Body of pancreas (tissue), 4 donors: ENCODE results near the gene VPS26C. TPM values are rescaled to one million over a fixed set of nuclear protein-coding genes. Genes with fewer than 3 reads are reported as not detected.

ENCODE experiments used
- ATAC-seq: fragments of 150-250 bp; one replicate; pipeline ENCODE4 v1.9.1; 2016
- DNase-seq, 4 donors: peaks; one replicate each; pipeline ENCODE4 v3.0.0-alpha.2; 2019
- H3K27ac ChIP-seq, 4 donors: fragments of 200-600 bp; sonication (generic); 1 replicate in 3 of 4; 2 replicates in 1 of 4; pipeline versions ENCODE4 v1.5.1 to v1.6.1; 2016 to 2019; ENCODE audit warnings: mild to moderate bottlenecking in 1 of 4, mixed read lengths in 1 of 4, moderate library complexity in 1 of 4
- H3K27me3 ChIP-seq, 2 donors: fragments of 200-600 bp; sonication (generic); one replicate each; pipeline ENCODE4 v1.6.0; 2016; ENCODE audit warnings: mild to moderate bottlenecking in 1 of 2
- H3K36me3 ChIP-seq, 2 donors: fragments of 200-600 bp; sonication (generic); replicated peaks in 1 of 2; 2 replicates each; pipeline ENCODE4 v1.5.1; 2016; ENCODE audit warnings: low read depth in 2 of 2; ENCODE audit not compliant: insufficient read depth in 1 of 2
- H3K4me1 ChIP-seq: fragments of 200-600 bp; sonication (generic); one replicate; pipeline ENCODE4 v1.6.0; 2016
- H3K4me3 ChIP-seq, 2 donors: fragments of 200-600 bp; sonication (generic); 1 replicate in 1 of 2; 2 replicates in 1 of 2; pipeline ENCODE4 v1.5.1; 2016 to 2019
- H3K9me3 ChIP-seq, 3 donors: fragments of 200-600 bp; sonication (generic); 1 replicate in 2 of 3; 2 replicates in 1 of 3; pipeline ENCODE4 v1.5.1; 2016
- POLR2A ChIP-seq, 3 donors: fragments of 450-650 bp; IDR thresholded peaks; one replicate each; pipeline ENCODE4 v1.6.1; 2016; ENCODE audit warnings: antibody characterized with exemption in 3 of 3, mild to moderate bottlenecking in 2 of 3
- WGBS, 2 donors: methylation state at CpG; one replicate each; pipeline ENCODE4 v1.1.5; 2017; 5-methylcytosine and 5-hydroxymethylcytosine counted together
- intact Hi-C: fragments of 100-400 bp; cut with DNase I; formaldehyde crosslinking; loops from one replicate; pipeline ENCODE4 v1.15.1; 2023
- total RNA-seq, 2 donors: library from RNA; depleted of rRNA; stranded (reverse); fragments of >200 nt; gene quantifications; one replicate each; pipeline ENCODE4 v1.1.0, GENCODE V29; 2016
- TF ChIP-seq, protein P1 (sequence below), 7 experiments: fragments of 450-650 bp in 4 of 7; fragments of 200-600 bp in 3 of 7; sonication (generic) in 3 of 7; IDR thresholded peaks; one replicate each; pipeline ENCODE4 v1.5.1; 2016 to 2019; ENCODE audit warnings: antibody characterized with exemption in 7 of 7

Gene VPS26C
- total RNA-seq, 2 donors from 2014 or later = 29.3 to 34.3 TPM

DNA sequence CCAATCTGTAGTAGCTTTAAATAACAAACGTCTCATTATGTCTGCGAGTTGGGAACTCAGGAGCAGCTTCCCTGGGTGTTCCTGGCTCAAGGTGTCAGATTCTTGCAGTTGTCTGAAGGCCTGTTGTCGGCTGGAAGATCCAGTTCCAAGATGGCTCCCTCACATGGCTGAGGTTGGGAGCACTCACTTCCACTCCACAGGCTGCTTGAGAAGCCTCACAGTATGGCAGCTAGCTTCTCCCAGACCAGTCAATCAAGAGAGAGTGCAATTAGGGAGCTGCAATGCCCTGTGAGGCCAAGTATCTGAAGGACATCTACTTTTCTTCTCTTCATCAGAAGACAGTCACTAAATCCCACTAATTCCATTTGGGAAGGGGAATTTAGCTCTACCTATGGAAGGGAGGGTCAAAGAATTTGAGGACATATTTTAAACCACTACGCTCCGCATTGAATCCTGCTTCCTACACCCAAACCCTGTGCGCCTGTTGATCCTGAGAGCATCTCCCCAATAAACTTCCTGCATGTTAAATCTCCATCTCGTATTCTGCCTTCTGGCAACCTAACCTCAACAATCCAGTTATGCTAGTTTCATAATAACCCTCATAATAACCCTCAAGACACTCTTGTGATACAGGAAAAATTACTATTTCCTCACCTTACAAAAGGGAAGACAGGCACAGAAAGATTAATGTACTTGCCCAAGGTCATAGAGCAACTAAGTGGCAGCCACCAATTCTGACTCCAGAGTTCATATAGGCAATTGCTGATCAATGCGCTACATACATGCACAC, 3.6 kb upstream of the VPS26C start:
- intact Hi-C loops = no loop called here

DNA sequence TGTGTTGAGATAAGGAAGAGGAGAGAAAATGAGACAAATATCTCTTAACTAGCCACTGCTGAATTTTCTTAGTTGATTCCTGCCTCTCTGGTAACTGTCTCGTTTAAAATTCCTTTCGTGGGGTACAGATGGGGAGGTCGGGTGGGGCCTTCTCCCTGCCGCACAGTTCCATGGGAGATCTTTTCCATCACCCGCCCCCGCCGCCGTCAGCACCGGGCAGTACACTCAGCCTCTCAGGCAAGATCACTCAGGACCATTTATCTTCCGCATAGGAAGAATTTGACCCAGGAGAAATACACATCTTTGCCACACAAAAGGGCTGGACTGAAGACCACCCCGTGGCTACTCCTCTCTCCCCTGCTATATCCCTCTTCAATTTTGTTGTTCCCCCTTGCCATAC, 2.3 kb upstream of the VPS26C start:
- H3K4me3 ChIP-seq = no peak overlapping the region
- TF ChIP-seq, protein P1, sequence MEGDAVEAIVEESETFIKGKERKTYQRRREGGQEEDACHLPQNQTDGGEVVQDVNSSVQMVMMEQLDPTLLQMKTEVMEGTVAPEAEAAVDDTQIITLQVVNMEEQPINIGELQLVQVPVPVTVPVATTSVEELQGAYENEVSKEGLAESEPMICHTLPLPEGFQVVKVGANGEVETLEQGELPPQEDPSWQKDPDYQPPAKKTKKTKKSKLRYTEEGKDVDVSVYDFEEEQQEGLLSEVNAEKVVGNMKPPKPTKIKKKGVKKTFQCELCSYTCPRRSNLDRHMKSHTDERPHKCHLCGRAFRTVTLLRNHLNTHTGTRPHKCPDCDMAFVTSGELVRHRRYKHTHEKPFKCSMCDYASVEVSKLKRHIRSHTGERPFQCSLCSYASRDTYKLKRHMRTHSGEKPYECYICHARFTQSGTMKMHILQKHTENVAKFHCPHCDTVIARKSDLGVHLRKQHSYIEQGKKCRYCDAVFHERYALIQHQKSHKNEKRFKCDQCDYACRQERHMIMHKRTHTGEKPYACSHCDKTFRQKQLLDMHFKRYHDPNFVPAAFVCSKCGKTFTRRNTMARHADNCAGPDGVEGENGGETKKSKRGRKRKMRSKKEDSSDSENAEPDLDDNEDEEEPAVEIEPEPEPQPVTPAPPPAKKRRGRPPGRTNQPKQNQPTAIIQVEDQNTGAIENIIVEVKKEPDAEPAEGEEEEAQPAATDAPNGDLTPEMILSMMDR (IDR thresholded peaks at IDR 0.05) = no peak
- H3K27me3 ChIP-seq = no peaks in the 10 kb centered on the region
- H3K36me3 ChIP-seq = no peaks in the 10 kb centered on the region
- 88 to 96% methylated on average over 11 of the region's 11 CpGs for WGBS, 2 donors
- H3K4me1 ChIP-seq = peaks cover 13% of the 10 kb centered on the region
- DNase-seq (no peak), ATAC-seq (no peak)
- intact Hi-C loops = no loop called here
- no peaks in the 10 kb centered on the region for H3K9me3 ChIP-seq
- H3K27ac ChIP-seq = no peak overlapping the region

More for the DNA sequence above, 3.6 kb upstream of the VPS26C start:
- no peak overlapping the region for H3K27ac ChIP-seq
- H3K4me3 ChIP-seq = no peak overlapping the region
- no peak for DNase-seq
- H3K4me1 ChIP-seq = peaks cover 8% of the 10 kb centered on the region
- no peak for ATAC-seq
- H3K9me3 ChIP-seq = no peaks in the 10 kb centered on the region
- TF ChIP-seq POLR2A (IDR thresholded peaks at IDR 0.05) = no peak
- TF ChIP-seq, protein P1 (IDR thresholded peaks at IDR 0.05) = no peak
- H3K36me3 ChIP-seq = no peaks in the 10 kb centered on the region
- H3K27me3 ChIP-seq = no peaks in the 10 kb centered on the region
- 84 to 89% methylated on average over 8 of the region's 8 CpGs for WGBS, 2 donors

- H3K27me3 ChIP-seq = no peaks in the 10 kb centered on the region
- ATAC-seq = no peak
- H3K4me1 ChIP-seq = peaks cover 25% of the 10 kb centered on the region
- DNase-seq = no peak
- no peak for TF ChIP-seq POLR2A (IDR thresholded peaks at IDR 0.05)
- TF ChIP-seq, protein P1 (IDR thresholded peaks at IDR 0.05) = peak in 1 of 7 experiments; percentile 3
- H3K9me3 ChIP-seq = no peaks in the 10 kb centered on the region
- WGBS, 2 donors = 0 to 1% methylated on average over 7 of the region's 7 CpGs
- intact Hi-C loops = no loop called here
- H3K4me3 ChIP-seq = peak overlapping the region in 1 of 2 donors; percentile 23
- no peaks in the 10 kb centered on the region for H3K36me3 ChIP-seq
- peak overlapping the region; percentile 83 to 99 (median 94) for H3K27ac ChIP-seq
Measured at GRCh38 chr21:37268186-37268503, 1.0 kb upstream of the VPS26C start.

- intact Hi-C loops = no loop called here
- Histone ChIP-seq H3K4me1 (peaks cover 25% of the 10 kb centered on the region), H3K27ac (peak overlapping the region; percentile 83 to 99 (median 94)), H3K27me3 (no peaks in the 10 kb centered on the region), H3K9me3 (no peaks in the 10 kb centered on the region), H3K4me3 (peak overlapping the region; percentile 62 to 87), H3K36me3 (no peaks in the 10 kb centered on the region)
- 1 to 3% methylated on average over 14 to 39 of the region's 39 CpGs for WGBS, 2 donors
- TF ChIP-seq, protein P1 (IDR thresholded peaks at IDR 0.05) = no peak
- no peak for TF ChIP-seq POLR2A (IDR thresholded peaks at IDR 0.05)
- DNase-seq (peak in 1 of 4 donors; percentile 54), ATAC-seq (peak; percentile 20)
Measured at GRCh38 chr21:37266515-37267221, 466 bp downstream of the VPS26C start.
